Measurements from ENCODE around the gene AMDHD2.

Gene AMDHD2

GRCh38 chr16:2482708-2483534 is 37.2 kb upstream of the AMDHD2 start:
- in situ Hi-C loops (cut with MboI; ENCODE audit: low sequenced_read_pairs): no loop called here

GRCh38 chr16:2483939-2484897 is 36.0 kb upstream of the AMDHD2 start:
- in situ Hi-C loops (cut with MboI; ENCODE audit: low sequenced_read_pairs): no loop called here

- in situ Hi-C loops (cut with MboI; ENCODE audit: low sequenced_read_pairs): no loop called here
Measured at GRCh38 chr16:2484898-2485508, 35.2 kb upstream of the AMDHD2 start.

GRCh38 chr16:2485811-2486507 is 34.2 kb upstream of the AMDHD2 start:
- in situ Hi-C loops (cut with MboI; ENCODE audit: low sequenced_read_pairs): no loop called here

- in situ Hi-C loops (cut with MboI; ENCODE audit: low sequenced_read_pairs): no loop called here
Measured at GRCh38 chr16:2486645-2487516, 33.3 kb upstream of the AMDHD2 start.

GRCh38 chr16:2487517-2487842 is 32.7 kb upstream of the AMDHD2 start:
- in situ Hi-C loops (cut with MboI; ENCODE audit: low sequenced_read_pairs): no loop called here

GRCh38 chr16:2487903-2488531 is 32.2 kb upstream of the AMDHD2 start:
- in situ Hi-C loops (cut with MboI; ENCODE audit: low sequenced_read_pairs): no loop called here

GRCh38 chr16:2489581-2489980 is 30.6 kb upstream of the AMDHD2 start:
- in situ Hi-C loops (cut with MboI; ENCODE audit: low sequenced_read_pairs): no loop called here

- in situ Hi-C loops (cut with MboI; ENCODE audit: low sequenced_read_pairs): no loop called here
Measured at GRCh38 chr16:2490190-2491105, 29.7 kb upstream of the AMDHD2 start.

GRCh38 chr16:2492292-2492691 is 27.9 kb upstream of the AMDHD2 start:
- in situ Hi-C loops (cut with MboI; ENCODE audit: low sequenced_read_pairs): no loop called here

- in situ Hi-C loops (cut with MboI; ENCODE audit: low sequenced_read_pairs): no loop called here
Measured at GRCh38 chr16:2493605-2494004, 26.6 kb upstream of the AMDHD2 start.

- in situ Hi-C loops (cut with MboI; ENCODE audit: low sequenced_read_pairs): no loop called here
Measured at GRCh38 chr16:2494616-2495015, 25.6 kb upstream of the AMDHD2 start.

GRCh38 chr16:2495041-2495440 is 25.1 kb upstream of the AMDHD2 start:
- in situ Hi-C loops (cut with MboI; ENCODE audit: low sequenced_read_pairs): no loop called here

GRCh38 chr16:2496223-2497115 is 23.7 kb upstream of the AMDHD2 start:
- in situ Hi-C loops (cut with MboI; ENCODE audit: low sequenced_read_pairs): no loop called here

GRCh38 chr16:2497116-2497630 is 23.0 kb upstream of the AMDHD2 start:
- in situ Hi-C loops (cut with MboI; ENCODE audit: low sequenced_read_pairs): no loop called here

- in situ Hi-C loops (cut with MboI; ENCODE audit: low sequenced_read_pairs): no loop called here
Measured at GRCh38 chr16:2497695-2498484, 22.3 kb upstream of the AMDHD2 start.

Data from HL-60/S4 treated with phorbol 12-myristate 13-acetate at 8.2 ng/mL for 4 days and 3 days (cell line).